ENCODE data around the gene ARIH2. TPM values are rescaled to one million over a fixed set of nuclear protein-coding genes. Genes with fewer than 3 reads are reported as not detected.

Gene ARIH2
- total and polyA plus RNA-seq, 9 of the 15 experiments (the other 6 are each of a cell fraction or from before 2014, with no cell fraction given): 27.0 to 120 (median 108) TPM

- TF ChIP-seq RFX5 (IDR thresholded peaks at IDR 0.05; ENCODE audit: low read depth, low read length): no peak
- TF ChIP-seq EP300 (IDR thresholded peaks at IDR 0.05; ENCODE audit: low read length): peak; percentile 61
- no peak for TF ChIP-seq TEAD1 (CRISPR knock-in tag; IDR thresholded peaks at IDR 0.05)
- TF ChIP-seq MIER1 (IDR thresholded peaks at IDR 0.05; ENCODE audit: low read depth): no peak
- TF ChIP-seq MYC (IDR thresholded peaks at IDR 0.05; ENCODE audit: low read depth, low read length): peak; percentile 88
- peak; percentile 76; the same call in 1 of the 2 replicates for TF ChIP-seq MYC (CRISPR knock-in tag; IDR thresholded peaks at IDR 0.05; ENCODE audit: borderline replicate concordance, low read depth)
- TF ChIP-seq MYBL2 (IDR thresholded peaks at IDR 0.05; ENCODE audit: low read depth): peak; percentile 70
- TF ChIP-seq MYBL2 (CRISPR knock-in tag; IDR thresholded peaks at IDR 0.05; ENCODE audit: borderline replicate concordance): no peak
- TF ChIP-seq ETS1 (conservative IDR thresholded peaks at IDR 0.05; ENCODE audit: control insufficient read depth, low read depth, low read length): peak; percentile 61; the same call in 1 of the 2 replicates
- no peak for TF ChIP-seq ZSCAN32 (CRISPR knock-in tag; IDR thresholded peaks at IDR 0.05)
- peak in 1 of 2 experiments; percentile 76; a peak in 2 of 4 replicates for TF ChIP-seq NONO (IDR thresholded peaks at IDR 0.05; ENCODE audit: low read depth in 2 of 2, low read length in 1 of 2)
- TF ChIP-seq E4F1 (CRISPR knock-in tag; IDR thresholded peaks at IDR 0.05; ENCODE audit: borderline replicate concordance): no peak
- no peak for TF ChIP-seq ZNF224 (CRISPR knock-in tag; IDR thresholded peaks at IDR 0.05)
- TF ChIP-seq ZSCAN29 (IDR thresholded peaks at IDR 0.05): no peak
- TF ChIP-seq SNRNP70 (optimal IDR thresholded peaks at IDR 0.05; ENCODE audit: low read depth, low read length): no peak
- TF ChIP-seq TEAD2 (tag; IDR thresholded peaks at IDR 0.05): no peak
- TF ChIP-seq CTBP1 (IDR thresholded peaks at IDR 0.05; ENCODE audit: borderline replicate concordance): 0 out of 2 replicates have a peak, but pooled peaks have one; percentile 62
- no peak for TF ChIP-seq ATF3 (IDR thresholded peaks at IDR 0.05)
- TF ChIP-seq ATF3 (CRISPR knock-in tag; conservative IDR thresholded peaks at IDR 0.05): no peak
- peak; percentile 10 for TF ChIP-seq PRPF4 (IDR thresholded peaks at IDR 0.05; ENCODE audit: insufficient read depth, low read depth, low read length, poor library complexity, severe bottlenecking)
- no peak for TF ChIP-seq SAFB2 (IDR thresholded peaks at IDR 0.05; ENCODE audit: borderline replicate concordance, low read depth, low read length, severe bottlenecking)
- TF ChIP-seq TAL1 (IDR thresholded peaks at IDR 0.05): no peak
- no peak for TF ChIP-seq MBD1 (CRISPR knock-in tag; IDR thresholded peaks at IDR 0.05)
Measured at GRCh38 chr3:49021213-49021812, 102.7 kb downstream of the ARIH2 start (continued).
